Measurements from ENCODE around the gene CLEC4F. TPM values are rescaled to one million over a fixed set of nuclear protein-coding genes. Genes with fewer than 3 reads are reported as not detected.
A peak's percentile ranks its signal among the peaks of the same experiment; 100 is the strongest.

The CLEC4F gene, protein sequence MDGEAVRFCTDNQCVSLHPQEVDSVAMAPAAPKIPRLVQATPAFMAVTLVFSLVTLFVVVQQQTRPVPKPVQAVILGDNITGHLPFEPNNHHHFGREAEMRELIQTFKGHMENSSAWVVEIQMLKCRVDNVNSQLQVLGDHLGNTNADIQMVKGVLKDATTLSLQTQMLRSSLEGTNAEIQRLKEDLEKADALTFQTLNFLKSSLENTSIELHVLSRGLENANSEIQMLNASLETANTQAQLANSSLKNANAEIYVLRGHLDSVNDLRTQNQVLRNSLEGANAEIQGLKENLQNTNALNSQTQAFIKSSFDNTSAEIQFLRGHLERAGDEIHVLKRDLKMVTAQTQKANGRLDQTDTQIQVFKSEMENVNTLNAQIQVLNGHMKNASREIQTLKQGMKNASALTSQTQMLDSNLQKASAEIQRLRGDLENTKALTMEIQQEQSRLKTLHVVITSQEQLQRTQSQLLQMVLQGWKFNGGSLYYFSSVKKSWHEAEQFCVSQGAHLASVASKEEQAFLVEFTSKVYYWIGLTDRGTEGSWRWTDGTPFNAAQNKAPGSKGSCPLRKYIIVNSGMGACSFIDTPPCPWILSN
- 0.13 TPM in 2 replicates for total RNA-seq (2016; rRNA removed; fragmentation: Illumina TruSeq; extraction: Trizol)
- total RNA-seq (2016; cell fraction: cytosol; rRNA removed; fragmentation: Illumina TruSeq; extraction: Trizol; ENCODE audit: low read depth): not detected in 2 replicates
- 0.07 and 0.09 TPM in 2 replicates for total RNA-seq (2016; cell fraction: insoluble cytoplasmic fraction; rRNA removed; fragmentation: Illumina TruSeq; extraction: Trizol)
- total RNA-seq (2016; cell fraction: membrane; rRNA removed; fragmentation: Illumina TruSeq; extraction: Trizol): not detected in 2 replicates
- total RNA-seq (2016; cell fraction: nucleus; rRNA removed; fragmentation: Illumina TruSeq; extraction: Trizol): 0.13 and 0.50 TPM in 2 replicates
- polyA plus RNA-seq (2011; rRNA removed): 0.12 and 0.14 TPM in 2 replicates
- 0.10 and 0.11 TPM in 2 replicates for polyA plus RNA-seq (2011; cell fraction: cytosol; rRNA removed)
- 0.71 and 0.73 TPM in 2 replicates for polyA plus RNA-seq (2011; cell fraction: nucleus; rRNA removed)
- polyA plus RNA-seq (2012): 0.27 and 0.30 TPM in 2 replicates
- polyA plus RNA-seq (2016; cell fraction: cytosol; fragmentation: Illumina TruSeq; extraction: Trizol; ENCODE audit: low read depth): not detected in 2 replicates
- polyA plus RNA-seq (2016; cell fraction: insoluble cytoplasmic fraction; fragmentation: Illumina TruSeq; extraction: Trizol; ENCODE audit: low read depth): not detected in 2 replicates
- not detected in 2 replicates for polyA plus RNA-seq (2016; cell fraction: membrane; fragmentation: Illumina TruSeq; extraction: Trizol; ENCODE audit: low read depth)
- 0.17 and 0.49 TPM in 2 replicates for polyA plus RNA-seq (2016; cell fraction: nucleus; fragmentation: Illumina TruSeq; extraction: Trizol; ENCODE audit: insufficient read depth, low read depth)
- not detected in 2 replicates for polyA minus RNA-seq (2011; rRNA and poly(A)+ RNA removed; ENCODE audit: low replicate concordance)
- polyA minus RNA-seq (2011; cell fraction: cytosol; rRNA and poly(A)+ RNA removed): 0.26 TPM in 1 of 2 replicates, not detected in the other
- polyA minus RNA-seq (2011; cell fraction: nucleus; rRNA and poly(A)+ RNA removed): 0.26 and 0.75 TPM in 2 replicates
- Bru-seq, nascent RNA: percentile 25 among the genes with signal in this experiment
- percentile 24 among the genes with signal in this experiment for BruChase-seq, experiment 1, labeled RNA remaining after a 6-hour chase
- percentile 32 among the genes with signal in this experiment for BruChase-seq, experiment 2, labeled RNA remaining after a 2-hour chase
- long read RNA-seq, experiment 1: 0 reads
- long read RNA-seq, experiment 2, partial matches to known transcripts: 0 of 1 reads
- long read RNA-seq, experiment 2, other reads (novel, unspliced or antisense): 1 of 1 reads

DNA sequence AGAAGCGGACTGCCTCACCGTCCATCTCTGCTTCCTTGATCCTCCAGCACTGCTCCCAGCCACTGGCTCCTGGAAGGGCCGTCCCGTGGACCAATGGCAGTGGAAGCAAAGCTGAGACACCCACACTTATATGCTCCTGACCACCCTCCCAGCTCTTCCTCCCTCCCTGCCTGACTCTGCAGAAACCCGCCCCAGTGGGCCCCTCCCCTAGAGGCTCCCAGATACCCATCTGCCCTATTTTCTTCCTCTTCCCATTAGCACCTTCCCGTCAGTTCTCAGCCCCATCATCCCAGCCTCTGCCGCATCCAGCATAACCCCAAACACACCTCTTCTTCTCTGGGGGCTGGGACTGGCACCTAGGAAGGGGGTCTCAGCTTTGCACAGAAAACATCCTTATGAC is at the start of gene CLEC4F:
Gene CLEC4F (minus strand): TSS at position 101 of the 400 bp plus-strand sequence. CDS start 76 bp downstream, at position 25.
- Histone ChIP-seq H3K27me3 (ENCODE audit: control insufficient read depth in 1 of 2, insufficient read depth in 2 of 2, low read length in 2 of 2) (peaks cover 2 to 19% of the 10 kb centered on the region in 2 experiments; a peak in 2 of 5 replicates), H3K4me2 (ENCODE audit: low read depth, low read length) (peak within 1 kb of the TSS; percentile 53), H3K79me2 (ENCODE audit: insufficient read depth, low read length) (no peaks in the 10 kb centered on the region), H3K36me3 (replicated peaks in 1 of 2; ENCODE audit: control insufficient read depth in 1 of 2, insufficient read depth in 2 of 2, low read length in 2 of 2) (no peaks in the 10 kb centered on the region), H3K27ac (ENCODE audit: extremely low read length, insufficient read depth, low read length) (no peak within 1 kb of the TSS), H3K9me3 (ENCODE audit: low read length) (no peaks in the 10 kb centered on the region), H3K4me1 (ENCODE audit: insufficient read depth, low read length) (peaks cover 60% of the 10 kb centered on the region), H3K4me3 (replicated peaks in 1 of 3; ENCODE audit: insufficient read depth in 1 of 3, low read depth in 2 of 3, low read length in 3 of 3) (0 out of 6 replicates have a peak within 1 kb of the TSS, but pooled peaks of 1 of the 3 experiments have one; percentile 6), H3K9ac (ENCODE audit: insufficient read depth, low read depth, low read length) (no peak within 1 kb of the TSS), H4K20me1 (ENCODE audit: insufficient read depth, low read length) (no peaks in the 10 kb centered on the region), H2AFZ (ENCODE audit: low read length) (no peak within 1 kb of the TSS)
- ChIA-PET POLR2A (interaction anchor here (1.2 to 1.3 kb wide), 2 partner anchors 12 to 128 kb away, joined by 3 to 5 read pairs; no protein-coding TSS in a partner anchor), CTCF (ENCODE audit: low intra/inter-chr PET ratio, low total read pairs) (no interaction called here)
- intact Hi-C loops (cut with micrococcal nuclease; ENCODE audit: unreplicated experiment): no loop called here
- WGBS (ENCODE audit: low lambda C conversion rate): 67% methylated on average over 7 of the region's 7 CpGs
- DNase-seq (ENCODE audit: low spot score) (no peak), FAIRE-seq (no peak), ATAC-seq (no peak)
- BruUV-seq (replicated peaks): no TSS peak
- in situ Hi-C loops (cut with HindIII; ENCODE audit: extremely low pct_ligation_motif_present, low pct_unique_long_range_greater_than_20kb): no loop called here
- TF ChIP-seq, protein P1, sequence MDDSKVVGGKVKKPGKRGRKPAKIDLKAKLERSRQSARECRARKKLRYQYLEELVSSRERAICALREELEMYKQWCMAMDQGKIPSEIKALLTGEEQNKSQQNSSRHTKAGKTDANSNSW (CRISPR knock-in tag; IDR thresholded peaks at IDR 0.05; ENCODE audit: borderline replicate concordance): no peak
- TF ChIP-seq MAFG (CRISPR knock-in tag; IDR thresholded peaks at IDR 0.05) (no peak), MAFK (conservative IDR thresholded peaks at IDR 0.05 in 1 of 2, IDR thresholded peaks at IDR 0.05 in 1 of 2; ENCODE audit: low read length in 2 of 2) (no peak), TOPORS (CRISPR knock-in tag; IDR thresholded peaks at IDR 0.05) (no peak), HDAC1 (CRISPR knock-in tag; IDR thresholded peaks at IDR 0.05) (no peak), ESRRA (CRISPR knock-in tag; IDR thresholded peaks at IDR 0.05; ENCODE audit: low read depth) (no peak), ZNF749 (CRISPR knock-in tag; IDR thresholded peaks at IDR 0.05; ENCODE audit: borderline replicate concordance) (no peak), ZNF614 (CRISPR knock-in tag; IDR thresholded peaks at IDR 0.05; ENCODE audit: borderline replicate concordance) (no peak), ZNF282 (IDR thresholded peaks at IDR 0.05; ENCODE audit: partially characterized antibody) (no peak), MBNL3 (CRISPR knock-in tag; conservative IDR thresholded peaks at IDR 0.05) (no peak), ZFP36L1 (CRISPR knock-in tag; IDR thresholded peaks at IDR 0.05) (no peak), ZNF329 (CRISPR knock-in tag; IDR thresholded peaks at IDR 0.05; ENCODE audit: low read depth) (no peak)
- TF ChIP-seq, protein P2, sequence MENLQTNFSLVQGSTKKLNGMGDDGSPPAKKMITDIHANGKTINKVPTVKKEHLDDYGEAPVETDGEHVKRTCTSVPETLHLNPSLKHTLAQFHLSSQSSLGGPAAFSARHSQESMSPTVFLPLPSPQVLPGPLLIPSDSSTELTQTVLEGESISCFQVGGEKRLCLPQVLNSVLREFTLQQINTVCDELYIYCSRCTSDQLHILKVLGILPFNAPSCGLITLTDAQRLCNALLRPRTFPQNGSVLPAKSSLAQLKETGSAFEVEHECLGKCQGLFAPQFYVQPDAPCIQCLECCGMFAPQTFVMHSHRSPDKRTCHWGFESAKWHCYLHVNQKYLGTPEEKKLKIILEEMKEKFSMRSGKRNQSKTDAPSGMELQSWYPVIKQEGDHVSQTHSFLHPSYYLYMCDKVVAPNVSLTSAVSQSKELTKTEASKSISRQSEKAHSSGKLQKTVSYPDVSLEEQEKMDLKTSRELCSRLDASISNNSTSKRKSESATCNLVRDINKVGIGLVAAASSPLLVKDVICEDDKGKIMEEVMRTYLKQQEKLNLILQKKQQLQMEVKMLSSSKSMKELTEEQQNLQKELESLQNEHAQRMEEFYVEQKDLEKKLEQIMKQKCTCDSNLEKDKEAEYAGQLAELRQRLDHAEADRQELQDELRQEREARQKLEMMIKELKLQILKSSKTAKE (CRISPR knock-in tag; IDR thresholded peaks at IDR 0.05; ENCODE audit: borderline replicate concordance): no peak
- TF ChIP-seq, protein P3, sequence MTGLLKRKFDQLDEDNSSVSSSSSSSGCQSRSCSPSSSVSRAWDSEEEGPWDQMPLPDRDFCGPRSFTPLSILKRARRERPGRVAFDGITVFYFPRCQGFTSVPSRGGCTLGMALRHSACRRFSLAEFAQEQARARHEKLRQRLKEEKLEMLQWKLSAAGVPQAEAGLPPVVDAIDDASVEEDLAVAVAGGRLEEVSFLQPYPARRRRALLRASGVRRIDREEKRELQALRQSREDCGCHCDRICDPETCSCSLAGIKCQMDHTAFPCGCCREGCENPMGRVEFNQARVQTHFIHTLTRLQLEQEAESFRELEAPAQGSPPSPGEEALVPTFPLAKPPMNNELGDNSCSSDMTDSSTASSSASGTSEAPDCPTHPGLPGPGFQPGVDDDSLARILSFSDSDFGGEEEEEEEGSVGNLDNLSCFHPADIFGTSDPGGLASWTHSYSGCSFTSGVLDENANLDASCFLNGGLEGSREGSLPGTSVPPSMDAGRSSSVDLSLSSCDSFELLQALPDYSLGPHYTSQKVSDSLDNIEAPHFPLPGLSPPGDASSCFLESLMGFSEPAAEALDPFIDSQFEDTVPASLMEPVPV (CRISPR knock-in tag; IDR thresholded peaks at IDR 0.05): no peak

Data from HepG2 (cell line).